IMR-90 (cell line): ENCODE results near the gene PPFIA2.

Experiments used
- BHLHE40 ChIP-seq: fragments of 150-350 bp; IDR thresholded peaks from 2 replicates; pipeline ENCODE4 v1.6.1; 2016; ENCODE audit warnings: mild to moderate bottlenecking, low read depth, low read length
- CHD1 ChIP-seq: IDR thresholded peaks from 2 replicates; pipeline ENCODE4 v1.6.1; 2012; ENCODE audit warnings: low read depth, low read length, improper control_type of control experiment
- CTCF ChIP-seq: conservative IDR thresholded peaks from 2 replicates; pipeline ENCODE4 v1.5.1; 2012; ENCODE audit warnings: mild to moderate bottlenecking, low read depth, low read length, improper control_type of control experiment
- MAFK ChIP-seq: IDR thresholded peaks from 2 replicates; pipeline ENCODE4 v1.6.1; 2012; ENCODE audit warnings: low read depth, low read length, improper control_type of control experiment
- MXI1 ChIP-seq: IDR thresholded peaks from 2 replicates; pipeline ENCODE4 v1.6.1; 2012; ENCODE audit warnings: low read depth, mild to moderate bottlenecking, low read length, moderate library complexity, borderline replicate concordance

- no peak for TF ChIP-seq CHD1
- no peak for TF ChIP-seq BHLHE40
- no peak for TF ChIP-seq CTCF
- no peak for TF ChIP-seq MAFK
- no peak for TF ChIP-seq MXI1
These were observed 75.3 kb downstream of the PPFIA2 start for GRCh38 chr12:81683881-81684280.
